Activated CD4-positive, CD25-positive, alpha-beta regulatory T cell treated with anti-CD3 and anti-CD28 coated beads, Interleukin-2, amount 50 U/mL, for 16 hours (primary cell): ENCODE data around the gene SULF2.
"Not testable (repeated sequence)": the region's sequence is repeated elsewhere in the genome, so short reads cannot be mapped to it uniquely, and the experiment has no call there.

Experiments used
- DNase-seq: peaks from one replicate; pipeline ENCODE4 v3.0.0-alpha.2; 2020; ENCODE audit warnings: low read depth, low spot score

The SULF2 gene

GRCh38 chr20:47804972-47805371 lies 19.7 kb upstream of the SULF2 start:
- not testable (repeated sequence) for DNase-seq

- DNase-seq = not testable (repeated sequence)
Measured at GRCh38 chr20:47804224-47804825, 19.0 kb upstream of the SULF2 start.

- DNase-seq = no peak
Measured at GRCh38 chr20:47802975-47803374, 17.7 kb upstream of the SULF2 start.

DNA sequence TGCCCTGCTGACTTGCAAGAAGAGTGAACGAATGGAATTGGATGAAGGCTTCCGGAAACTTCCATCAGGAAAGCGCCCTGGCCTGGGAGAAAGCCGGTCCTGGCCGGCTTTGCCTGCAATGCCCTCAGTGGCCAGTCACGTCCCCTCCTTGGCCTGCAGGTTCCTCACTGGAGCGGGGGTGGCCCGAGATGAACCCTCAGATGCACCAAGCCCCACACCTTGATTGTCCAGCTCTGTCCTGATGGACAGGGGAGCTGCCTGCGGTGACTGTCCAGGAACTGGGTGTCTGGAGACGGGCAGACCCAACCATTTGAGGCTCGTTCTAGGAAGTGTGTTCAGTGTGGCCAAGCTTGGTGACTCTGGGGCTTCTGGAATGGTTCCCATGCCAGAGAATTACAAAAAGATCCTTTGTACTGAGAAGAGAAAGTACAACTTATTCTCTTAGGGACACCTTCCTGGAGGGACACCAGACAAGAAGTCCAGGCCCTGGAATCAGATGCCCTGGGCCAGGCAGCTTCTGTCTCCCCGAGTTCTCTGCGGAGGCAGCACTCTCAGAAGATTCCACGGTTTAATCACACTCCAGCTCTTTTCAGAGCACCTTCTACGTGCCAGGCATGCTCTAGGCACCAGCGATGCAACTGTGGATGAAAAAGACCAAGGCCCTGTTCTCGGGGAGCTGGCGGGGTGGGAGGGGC lies 17.1 kb upstream of the SULF2 start:
- DNase-seq = no peak

DNA sequence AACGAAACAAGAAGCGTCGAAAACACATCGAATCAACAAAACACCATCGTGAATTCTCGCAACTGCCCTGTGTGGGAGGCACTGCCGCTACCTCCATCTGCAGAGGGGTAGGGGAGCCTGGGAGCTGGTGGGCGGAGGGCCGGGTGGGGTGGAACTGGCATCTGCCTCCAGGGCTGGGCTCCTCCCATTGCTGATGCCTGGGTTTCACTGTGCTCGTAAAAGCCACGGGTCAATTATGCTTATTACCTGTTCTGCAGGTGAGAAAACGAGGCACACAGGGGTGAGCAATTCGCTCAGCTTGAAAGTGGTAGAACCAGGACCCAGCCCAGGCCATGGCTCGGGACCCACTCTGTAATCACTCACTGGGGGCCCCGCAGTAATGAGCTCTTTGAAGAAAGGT lies 16.5 kb upstream of the SULF2 start:
- no peak for DNase-seq

DNA sequence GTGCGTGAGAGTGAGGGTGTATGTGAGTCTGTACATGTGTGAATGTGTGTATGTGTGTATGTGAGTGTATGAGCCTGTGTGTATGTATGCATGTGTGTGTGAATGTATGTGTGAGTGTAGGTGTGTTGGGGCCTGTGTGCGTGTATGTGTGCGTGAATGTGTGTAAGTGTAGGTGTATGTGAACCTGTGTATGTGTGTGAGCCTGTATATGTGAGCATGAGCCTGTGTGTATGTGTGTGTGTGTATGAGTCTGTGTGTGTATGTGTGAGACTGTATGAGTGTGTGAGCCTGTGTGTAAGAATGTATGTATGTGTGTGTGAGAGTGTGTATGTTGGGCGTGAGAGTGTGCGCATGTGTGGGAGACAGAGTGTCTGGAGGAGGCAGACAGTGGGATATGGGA lies 15.8 kb upstream of the SULF2 start:
- no peak for DNase-seq

- DNase-seq = no peak
Measured at GRCh38 chr20:47800623-47801022, 15.3 kb upstream of the SULF2 start.

- DNase-seq = no peak
Measured at GRCh38 chr20:47799116-47799715, 13.9 kb upstream of the SULF2 start.

DNA sequence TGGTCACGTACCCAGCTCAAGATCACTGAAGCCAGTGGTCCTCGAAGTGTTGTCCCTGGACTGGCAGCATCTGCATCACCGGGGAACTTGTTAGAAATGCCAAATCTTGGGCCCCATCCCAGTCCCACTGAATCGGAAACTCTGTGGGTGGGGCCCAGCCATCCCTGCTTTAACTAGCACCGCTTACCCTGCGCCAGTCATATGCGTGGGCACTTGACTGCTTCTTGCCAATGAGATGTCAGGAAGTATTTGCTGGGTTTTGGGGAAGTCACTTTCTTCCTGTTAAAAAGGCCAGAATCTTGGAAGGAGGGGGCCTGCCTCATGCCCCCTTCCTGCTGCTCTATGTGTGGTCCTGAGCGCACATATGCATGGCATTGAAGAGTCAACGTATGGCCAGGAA lies 11.7 kb upstream of the SULF2 start:
- no peak for DNase-seq

GRCh38 chr20:47795214-47795907 lies 10.1 kb upstream of the SULF2 start:
- no peak for DNase-seq

GRCh38 chr20:47794264-47794663 lies 9.0 kb upstream of the SULF2 start:
- DNase-seq = not testable (repeated sequence)

DNA sequence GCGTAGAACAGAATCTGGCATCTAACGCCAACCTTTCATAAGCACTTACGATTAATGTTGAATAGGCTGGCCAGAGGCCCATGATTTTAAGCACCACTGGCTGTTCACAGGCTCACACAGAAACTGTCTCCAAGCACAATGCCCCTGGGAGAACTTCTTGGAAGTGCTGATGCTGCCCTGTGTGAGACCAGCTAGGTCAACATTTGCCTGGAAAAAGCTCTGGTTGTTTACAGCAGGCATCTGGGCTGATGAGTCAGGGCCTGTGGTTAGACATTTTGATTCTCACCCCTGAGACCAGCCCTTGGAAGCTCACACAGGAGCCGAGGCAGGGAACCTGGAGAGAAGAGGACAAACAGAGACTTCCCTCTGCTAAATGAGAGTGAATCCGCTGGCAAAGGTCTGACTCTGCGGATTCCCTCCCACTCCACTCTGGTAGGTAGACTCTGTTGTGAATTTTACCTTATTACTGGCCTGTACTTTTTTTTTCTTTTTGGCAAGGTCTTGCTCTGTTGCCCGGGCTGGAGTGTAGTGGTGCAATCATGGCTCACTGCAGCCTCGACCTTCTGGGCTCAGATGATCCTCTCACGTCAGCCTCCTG lies 6.8 kb upstream of the SULF2 start:
- DNase-seq = no peak

GRCh38 chr20:47791084-47791599 lies 5.9 kb upstream of the SULF2 start:
- no peak for DNase-seq

- DNase-seq = no peak
Measured at GRCh38 chr20:47790580-47790965, 5.3 kb upstream of the SULF2 start.

GRCh38 chr20:47789764-47790579 lies 4.7 kb upstream of the SULF2 start:
- DNase-seq = no peak

- no peak for DNase-seq
Measured at GRCh38 chr20:47789081-47789763, 3.9 kb upstream of the SULF2 start.

DNA sequence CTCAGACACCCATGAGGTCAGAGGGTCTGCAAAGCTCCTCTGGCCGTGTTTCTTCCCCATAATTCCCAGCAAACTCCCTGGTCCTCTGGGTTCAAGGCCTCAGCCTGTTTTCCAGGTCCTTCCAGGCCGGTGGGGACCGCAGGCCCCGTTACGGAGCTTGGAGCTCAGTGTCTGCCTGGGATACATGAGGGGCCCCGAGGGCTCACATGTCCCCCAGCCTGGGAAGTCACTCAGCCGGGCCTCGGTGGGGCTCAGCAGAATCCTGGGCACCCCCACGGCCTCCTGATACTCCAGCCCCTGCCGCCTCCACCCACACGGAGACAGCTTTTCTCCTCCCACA lies 3.4 kb upstream of the SULF2 start:
- DNase-seq = no peak

- DNase-seq = no peak
Measured at GRCh38 chr20:47786765-47787107, 1.5 kb upstream of the SULF2 start.

GRCh38 chr20:47785854-47786764 lies 828 bp upstream of the SULF2 start:
- DNase-seq = no peak
